ENCODE data around the gene ARHGEF11. TPM values are rescaled to one million over a fixed set of nuclear protein-coding genes. Genes with fewer than 3 reads are reported as not detected.

Gene ARHGEF11
- total and polyA plus RNA-seq, 12 donors, result 10.4 to 34.5 (median 26.8) TPM

GRCh38 chr1:156935505-156936128, 109.9 kb downstream of the ARHGEF11 start:
- H3K4me3 ChIP-seq, result no peak overlapping the region
- no peaks in the 10 kb centered on the region for H3K9me3 ChIP-seq
- WGBS, 2 donors, result 87 to 88% methylated on average over 17 of the region's 17 CpGs
- DNase-seq, result no peak
- no peak for ATAC-seq
- intact Hi-C loops (cut with DNase I), result no loop called here
- peaks cover 0 to 65% (median 13%) of the 10 kb centered on the region in 9 donors for H3K36me3 ChIP-seq
- TF ChIP-seq CTCF (IDR thresholded peaks at IDR 0.05), result no peak
- H3K4me1 ChIP-seq, result peaks cover 0 to 13% (median 6%) of the 10 kb centered on the region in 9 donors
- no peak overlapping the region for H3K27ac ChIP-seq
- no peaks in the 10 kb centered on the region for H3K27me3 ChIP-seq

GRCh38 chr1:156933136-156933535, 112.4 kb downstream of the ARHGEF11 start:
- intact Hi-C loops (cut with DNase I), result no loop called here
- H3K27ac ChIP-seq, result no peak overlapping the region
- peaks cover 0 to 13% (median 6%) of the 10 kb centered on the region in 9 donors for H3K4me1 ChIP-seq
- TF ChIP-seq CTCF (IDR thresholded peaks at IDR 0.05), result no peak
- H3K27me3 ChIP-seq, result peaks cover 0 to 21% (median 12%) of the 10 kb centered on the region in 7 donors
- DNase-seq, result no peak
- ATAC-seq, result no peak
- WGBS, 2 donors, result 77 to 88% methylated on average over 6 of the region's 6 CpGs
- no peaks in the 10 kb centered on the region for H3K9me3 ChIP-seq
- peaks cover 0 to 41% (median 0%) of the 10 kb centered on the region in 9 donors for H3K36me3 ChIP-seq
- no peak overlapping the region for H3K4me3 ChIP-seq

- Histone ChIP-seq H3K4me3 (peak overlapping the region in 2 of 10 donors; percentile 17 to 23), H3K9me3 (no peaks in the 10 kb centered on the region), H3K36me3 (peaks cover 0 to 31% (median 0%) of the 10 kb centered on the region in 9 donors), H3K4me1 (peaks cover 0 to 21% (median 15%) of the 10 kb centered on the region in 9 donors), H3K27ac (no peak overlapping the region), H3K27me3 (peaks cover 0 to 31% (median 22%) of the 10 kb centered on the region in 7 donors)
- peak in 5 of 8 donors; percentile 2 to 28 (median 9) for ATAC-seq
- TF ChIP-seq CTCF (IDR thresholded peaks at IDR 0.05), result no peak
- WGBS, 2 donors, result 63 to 67% methylated on average over 8 of the region's 8 CpGs
- intact Hi-C loops (cut with DNase I), result no loop called here
- DNase-seq, result no peak
Observed at GRCh38 chr1:156931974-156932710, 113.4 kb downstream of the ARHGEF11 start.

- Histone ChIP-seq H3K4me1 (peaks cover 0 to 21% (median 17%) of the 10 kb centered on the region in 9 donors), H3K27me3 (peaks cover 0 to 38% (median 30%) of the 10 kb centered on the region in 7 donors), H3K36me3 (peaks cover 0 to 23% (median 0%) of the 10 kb centered on the region in 9 donors), H3K9me3 (no peaks in the 10 kb centered on the region), H3K27ac (no peak overlapping the region), H3K4me3 (peak overlapping the region in 3 of 10 donors; percentile 17 to 33 (median 23))
- TF ChIP-seq CTCF (IDR thresholded peaks at IDR 0.05), result no peak
- intact Hi-C loops (cut with DNase I), result no loop called here
- 50 to 54% methylated on average over 11 of the region's 11 CpGs for WGBS, 2 donors
- DNase-seq (no peak), ATAC-seq (peak in 3 of 8 donors; percentile 28 to 62 (median 47))
Observed at GRCh38 chr1:156931211-156931952, 114.2 kb downstream of the ARHGEF11 start.

Data from heart right ventricle (tissue), 16 donors.